ENCODE results near the gene ACOT7.

DNA sequence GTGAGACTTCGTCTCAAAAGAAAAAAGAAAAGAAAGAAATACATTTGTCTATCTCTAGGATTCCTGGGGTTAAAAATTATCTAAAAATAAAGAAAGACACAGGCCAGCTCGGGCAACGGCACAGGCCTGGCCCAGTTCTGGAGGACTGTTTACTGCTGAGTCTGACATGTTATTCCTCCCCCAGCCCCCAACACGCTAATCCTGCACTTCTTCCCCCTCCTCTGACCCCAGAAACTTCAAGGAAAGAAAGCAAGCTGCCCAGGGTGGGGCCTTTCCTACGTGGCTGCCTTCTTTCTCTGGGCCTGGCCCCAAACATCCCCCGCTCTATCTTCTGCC lies 40.0 kb downstream of the ACOT7 start:
- TF ChIP-seq EZH2 (IDR thresholded peaks at IDR 0.05) (no peak), FOXP2 (optimal IDR thresholded peaks at IDR 0.05; ENCODE audit: control extremely low read depth, extremely low read length, insufficient read depth) (no peak), POLR2AphosphoS5 (IDR thresholded peaks at IDR 0.05; ENCODE audit: borderline replicate concordance, low read depth, low read length) (no peak)
